PFSK-1 (cell line): ENCODE results near the gene ANKS1A.

Source experiments
- FOXP2 ChIP-seq: optimal IDR thresholded peaks from 2 replicates; pipeline ENCODE3; 2011; ENCODE audit warnings: borderline replicate concordance, control low read depth, inconsistent platforms; ENCODE audit not compliant: insufficient read depth; ENCODE audit errors: extremely low read length, extremely low read depth
- POLR2AphosphoS5 ChIP-seq: IDR thresholded peaks from 2 replicates; pipeline ENCODE4 v1.6.1; 2012; ENCODE audit warnings: low read depth, mild to moderate bottlenecking, control low read depth, low read length, moderate library complexity
- REST ChIP-seq, 2 experiments: IDR thresholded peaks; 2 replicates each; pipeline versions ENCODE4 v1.6.1 to v1.8.0; 2011 to 2012; ENCODE audit warnings: low read depth in 2 of 2, low read length in 2 of 2, control low read depth in 1 of 2, inconsistent platforms in 1 of 2, mild to moderate bottlenecking in 1 of 2, moderate library complexity in 1 of 2; ENCODE audit not compliant: insufficient read depth in 1 of 2
- SIN3A ChIP-seq: IDR thresholded peaks from 2 replicates; pipeline ENCODE4 v1.6.1; 2012; ENCODE audit warnings: mild to moderate bottlenecking, low read length, moderate library complexity, borderline replicate concordance; ENCODE audit not compliant: insufficient read depth
- TAF1 ChIP-seq: IDR thresholded peaks from 2 replicates; pipeline ENCODE4 v1.6.1; 2012; ENCODE audit warnings: low read length, control low read depth, borderline replicate concordance; ENCODE audit not compliant: insufficient read depth

The ANKS1A gene

GRCh38 chr6:34994693-34995092 lies 105.6 kb downstream of the ANKS1A start:
- TF ChIP-seq FOXP2, result no peak
- no peak for TF ChIP-seq POLR2AphosphoS5
- TF ChIP-seq TAF1, result no peak
- TF ChIP-seq SIN3A, result no peak
- TF ChIP-seq REST (IDR thresholded peaks at IDR 0.05; ENCODE audit: insufficient read depth in 1 of 2, low read depth in 2 of 2, low read length in 2 of 2), result no peak

- no peak for TF ChIP-seq SIN3A
- no peak for TF ChIP-seq REST (IDR thresholded peaks at IDR 0.05; ENCODE audit: insufficient read depth in 1 of 2, low read depth in 2 of 2, low read length in 2 of 2)
- TF ChIP-seq TAF1, result no peak
- TF ChIP-seq FOXP2, result no peak
- no peak for TF ChIP-seq POLR2AphosphoS5
Measured at GRCh38 chr6:35007016-35007415, 118.0 kb downstream of the ANKS1A start.

- TF ChIP-seq TAF1 (no peak), SIN3A (no peak), POLR2AphosphoS5 (no peak), FOXP2 (no peak), REST (IDR thresholded peaks at IDR 0.05; ENCODE audit: insufficient read depth in 1 of 2, low read depth in 2 of 2, low read length in 2 of 2) (no peak)
Measured at GRCh38 chr6:35008858-35009257, 119.8 kb downstream of the ANKS1A start.

GRCh38 chr6:35011096-35012041 lies 122.3 kb downstream of the ANKS1A start:
- no peak for TF ChIP-seq FOXP2
- TF ChIP-seq TAF1, result no peak
- TF ChIP-seq SIN3A, result no peak
- TF ChIP-seq POLR2AphosphoS5, result no peak
- TF ChIP-seq REST (IDR thresholded peaks at IDR 0.05; ENCODE audit: insufficient read depth in 1 of 2, low read depth in 2 of 2, low read length in 2 of 2), result no peak
